ENCODE results near the gene NR1H3.

- TF ChIP-seq, protein P1, sequence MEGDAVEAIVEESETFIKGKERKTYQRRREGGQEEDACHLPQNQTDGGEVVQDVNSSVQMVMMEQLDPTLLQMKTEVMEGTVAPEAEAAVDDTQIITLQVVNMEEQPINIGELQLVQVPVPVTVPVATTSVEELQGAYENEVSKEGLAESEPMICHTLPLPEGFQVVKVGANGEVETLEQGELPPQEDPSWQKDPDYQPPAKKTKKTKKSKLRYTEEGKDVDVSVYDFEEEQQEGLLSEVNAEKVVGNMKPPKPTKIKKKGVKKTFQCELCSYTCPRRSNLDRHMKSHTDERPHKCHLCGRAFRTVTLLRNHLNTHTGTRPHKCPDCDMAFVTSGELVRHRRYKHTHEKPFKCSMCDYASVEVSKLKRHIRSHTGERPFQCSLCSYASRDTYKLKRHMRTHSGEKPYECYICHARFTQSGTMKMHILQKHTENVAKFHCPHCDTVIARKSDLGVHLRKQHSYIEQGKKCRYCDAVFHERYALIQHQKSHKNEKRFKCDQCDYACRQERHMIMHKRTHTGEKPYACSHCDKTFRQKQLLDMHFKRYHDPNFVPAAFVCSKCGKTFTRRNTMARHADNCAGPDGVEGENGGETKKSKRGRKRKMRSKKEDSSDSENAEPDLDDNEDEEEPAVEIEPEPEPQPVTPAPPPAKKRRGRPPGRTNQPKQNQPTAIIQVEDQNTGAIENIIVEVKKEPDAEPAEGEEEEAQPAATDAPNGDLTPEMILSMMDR (IDR thresholded peaks at IDR 0.05) = no peak
- TF ChIP-seq POLR2A (IDR thresholded peaks at IDR 0.05) = no peak
Measured at GRCh38 chr11:47261291-47261800, 3.5 kb downstream of the NR1H3 start.
